D721Med (cell line): ENCODE results near the gene MRPS31.

ENCODE experiments used
- DNase-seq: peaks from one replicate; pipeline ENCODE4 v3.0.0; 2011; ENCODE audit warnings: low spot score; ENCODE audit not compliant: insufficient read length
- FAIRE-seq: peaks from 2 replicates; lab custom pipeline; 2011; peaks lifted over from hg19 to GRCh38; lab: Jason Lieb, UNC
- CTCF ChIP-seq: IDR thresholded peaks from 2 replicates; pipeline ENCODE4 v1.5.1; 2012; ENCODE audit warnings: mild to moderate bottlenecking, control low read depth; ENCODE audit not compliant: insufficient read depth; ENCODE audit errors: missing control alignments

The MRPS31 gene

GRCh38 chr13:40812102-40812501, 41.1 kb upstream of the MRPS31 start:
- FAIRE-seq = no peak
- TF ChIP-seq CTCF = no peak
- DNase-seq = no peak

- DNase-seq = no peak
- FAIRE-seq = no peak
- no peak for TF ChIP-seq CTCF
These were observed 38.5 kb upstream of the MRPS31 start for GRCh38 chr13:40809471-40809870.

- no peak for TF ChIP-seq CTCF
- FAIRE-seq = no peak
- no peak for DNase-seq
These were observed 35.3 kb upstream of the MRPS31 start for GRCh38 chr13:40806241-40806640.

GRCh38 chr13:40803316-40803715, 32.3 kb upstream of the MRPS31 start:
- no peak for FAIRE-seq
- TF ChIP-seq CTCF = no peak
- DNase-seq = no peak

- no peak for TF ChIP-seq CTCF
- FAIRE-seq (no peak), DNase-seq (no peak)
These were observed 30.5 kb upstream of the MRPS31 start for GRCh38 chr13:40801255-40802217.

GRCh38 chr13:40800559-40800958, 29.6 kb upstream of the MRPS31 start:
- DNase-seq = no peak
- no peak for FAIRE-seq
- no peak for TF ChIP-seq CTCF

GRCh38 chr13:40799508-40799907, 28.5 kb upstream of the MRPS31 start:
- FAIRE-seq = no peak
- TF ChIP-seq CTCF = no peak
- DNase-seq = no peak
